Transverse colon (tissue), 4 donors: ENCODE data around the gene PEX14.

Experiments
- CTCF ChIP-seq, 5 experiments: fragments of 200-600 bp in 3 of 5; fragments of 450-650 bp in 2 of 5; sonication (generic) in 3 of 5; IDR thresholded peaks; 1 replicate in 2 of 5; 2 replicates in 3 of 5; pipeline ENCODE4 v1.5.1; 2016 to 2017; ENCODE audit warnings: antibody characterized with exemption in 5 of 5, inconsistent platforms in 3 of 5, mild to moderate bottlenecking in 2 of 5, moderate library complexity in 1 of 5
- EP300 ChIP-seq: sonication (generic); formaldehyde crosslinking; IDR thresholded peaks from one replicate; pipeline ENCODE4 v1.6.1; 2017; ENCODE audit warnings: antibody characterized with exemption, low read depth
- POLR2A ChIP-seq: fragments of 450-650 bp; IDR thresholded peaks from one replicate; pipeline ENCODE4 v1.6.1; 2016; ENCODE audit warnings: antibody characterized with exemption, mild to moderate bottlenecking, moderate library complexity
- POLR2AphosphoS5 ChIP-seq, 3 donors: sonication (generic); formaldehyde crosslinking; IDR thresholded peaks; one replicate each; pipeline ENCODE4 v1.6.1; 2016; ENCODE audit warnings: antibody characterized with exemption in 3 of 3

GRCh38 chr1:10498231-10498630, 23.5 kb downstream of the PEX14 start:
- TF ChIP-seq CTCF (IDR thresholded peaks at IDR 0.05) (no peak), POLR2A (no peak), EP300 (no peak), POLR2AphosphoS5 (IDR thresholded peaks at IDR 0.05) (no peak)
